Smooth muscle cell (in vitro differentiated cells): ENCODE results near the gene DNASE1L2. TPM values are rescaled to one million over a fixed set of nuclear protein-coding genes. Genes with fewer than 3 reads are reported as not detected.

Experiments
- DNase-seq: peaks from one replicate; lab custom pipeline; 2025; ENCODE audit not compliant: unreplicated experiment; lab: John Stamatoyannopoulos, UW
- H2AFZ ChIP-seq: fragments of 200-600 bp; sonication (generic); 2 replicates; pipeline ENCODE4 v1.6.0; 2016; ENCODE audit warnings: antibody characterized with exemption, low read depth, mild to moderate bottlenecking
- H3F3A ChIP-seq: fragments of 200-600 bp; sonication (generic); 2 replicates; pipeline ENCODE4 v1.6.0; 2017; ENCODE audit warnings: antibody characterized with exemption, low read depth
- H3K27ac ChIP-seq: fragments of 200-600 bp; sonication (generic); 2 replicates; pipeline ENCODE4 v1.5.1; 2016; ENCODE audit warnings: low read depth, mild to moderate bottlenecking
- H3K27me3 ChIP-seq: fragments of 200-600 bp; sonication (generic); 2 replicates; pipeline ENCODE4 v1.6.1; 2016; ENCODE audit warnings: low read depth, mild to moderate bottlenecking
- H3K36me3 ChIP-seq: fragments of 200-600 bp; sonication (generic); 2 replicates; pipeline ENCODE4 v1.5.1; 2016; ENCODE audit warnings: low read depth
- H3K4me1 ChIP-seq: fragments of 200-600 bp; sonication (generic); 2 replicates; pipeline ENCODE4 v1.5.1; 2016; ENCODE audit warnings: low read depth
- H3K4me2 ChIP-seq: fragments of 200-600 bp; sonication (generic); 2 replicates; pipeline ENCODE4 v1.6.0; 2016; ENCODE audit warnings: mild to moderate bottlenecking
- H3K4me3 ChIP-seq: fragments of 200-600 bp; sonication (generic); 2 replicates; pipeline ENCODE4 v1.5.1; 2016; ENCODE audit warnings: mild to moderate bottlenecking
- H3K79me2 ChIP-seq: fragments of 200-600 bp; sonication (generic); 2 replicates; pipeline ENCODE4 v1.6.0; 2016; ENCODE audit warnings: low read depth, mild to moderate bottlenecking
- H3K9ac ChIP-seq: fragments of 200-600 bp; sonication (generic); 2 replicates; pipeline ENCODE4 v1.6.0; 2016; ENCODE audit warnings: low read depth
- H3K9me3 ChIP-seq: fragments of 200-600 bp; sonication (generic); replicated peaks from 2 replicates; pipeline ENCODE4 v1.5.1; 2016; ENCODE audit warnings: low read depth
- H4K20me1 ChIP-seq: fragments of 200-600 bp; sonication (generic); 2 replicates; pipeline ENCODE4 v1.6.0; 2016; ENCODE audit warnings: low read depth
- CTCF ChIP-seq: fragments of 200-600 bp; sonication (generic); IDR thresholded peaks from 2 replicates; pipeline ENCODE4 v1.5.1; 2017; ENCODE audit warnings: borderline replicate concordance, mild to moderate bottlenecking, antibody characterized with exemption; ENCODE audit not compliant: insufficient read depth, poor library complexity, severe bottlenecking
- WGBS: methylation state at CpG from one replicate; pipeline ENCODE4 v1.1.7; 2016; ENCODE audit warnings: low lambda C conversion rate; 5-methylcytosine and 5-hydroxymethylcytosine counted together
- polyA plus RNA-seq: library from polyadenylated mRNA; unstranded; fragments of >200 nt; fragmentation: Nextera tagmentation; extraction: Ambion mirVana; gene quantifications from 2 replicates; pipeline ENCODE4 v1.2.1, GENCODE V29; 2016
- total RNA-seq: library from RNA; depleted of rRNA; stranded (reverse); fragments of >200 nt; gene quantifications from 2 replicates; pipeline ENCODE4 v1.2.3, GENCODE V29; 2014

The DNASE1L2 gene
- total and polyA plus RNA-seq, 2 experiments from 2014 or later: 0.13 to 0.25 TPM

- Histone ChIP-seq H3F3A (no peaks in the 10 kb centered on the region), H4K20me1 (peaks cover 15% of the 10 kb centered on the region)
- no peak for DNase-seq
Observed at GRCh38 chr16:2210386-2211365, 25.6 kb upstream of the DNASE1L2 start, which contains the start of gene BRICD5. Gene BRICD5 (minus strand): TSS chr16:2210863. CDS start chr16:2210833, 30 bp downstream.

GRCh38 chr16:2211923-2212347 is 24.3 kb upstream of the DNASE1L2 start:
- Histone ChIP-seq H3K27ac (no peak overlapping the region), H3K9ac (no peak overlapping the region), H3K79me2 (peaks cover 19% of the 10 kb centered on the region), H3K4me3 (no peak overlapping the region), H3F3A (no peaks in the 10 kb centered on the region), H3K9me3 (no peaks in the 10 kb centered on the region), H3K4me1 (peaks cover 13% of the 10 kb centered on the region), H2AFZ (no peak overlapping the region), H3K27me3 (no peaks in the 10 kb centered on the region), H3K36me3 (no peaks in the 10 kb centered on the region), H4K20me1 (peaks cover 15% of the 10 kb centered on the region), H3K4me2 (no peak overlapping the region)
- no peak for DNase-seq
- 96% methylated on average over 11 of the region's 11 CpGs for WGBS
- no peak for TF ChIP-seq CTCF

More at GRCh38 chr16:2210386-2211365, 25.6 kb upstream of the DNASE1L2 start, which contains the start of gene BRICD5:
- Histone ChIP-seq H3K9ac (no peak within 1 kb of the TSS), H3K9me3 (no peaks in the 10 kb centered on the region), H3K4me2 (no peak within 1 kb of the TSS), H3K27ac (no peak within 1 kb of the TSS), H2AFZ (no peak within 1 kb of the TSS), H3K27me3 (no peaks in the 10 kb centered on the region), H3K4me3 (no peak within 1 kb of the TSS), H3K79me2 (peaks cover 26% of the 10 kb centered on the region), H3K4me1 (peaks cover 13% of the 10 kb centered on the region), H3K36me3 (no peaks in the 10 kb centered on the region)
- WGBS: 82% methylated on average over 24 of the region's 24 CpGs
- no peak for TF ChIP-seq CTCF

- Histone ChIP-seq H2AFZ (no peak overlapping the region), H3K4me3 (peak overlapping the region; percentile 90), H3F3A (no peaks in the 10 kb centered on the region), H4K20me1 (peaks cover 15% of the 10 kb centered on the region), H3K36me3 (no peaks in the 10 kb centered on the region), H3K9me3 (no peaks in the 10 kb centered on the region), H3K79me2 (peaks cover 19% of the 10 kb centered on the region), H3K27me3 (no peaks in the 10 kb centered on the region), H3K9ac (peak overlapping the region; percentile 81), H3K4me1 (peaks cover 13% of the 10 kb centered on the region), H3K4me2 (peak overlapping the region; percentile 99), H3K27ac (no peak overlapping the region)
- DNase-seq: no peak
- no peak for TF ChIP-seq CTCF
- 85% methylated on average over 19 of the region's 19 CpGs for WGBS
Observed at GRCh38 chr16:2212362-2213324, 23.6 kb upstream of the DNASE1L2 start.
